ENCODE results near the gene GNPAT.

Gene GNPAT

GRCh38 chr1:231313661-231314060 lies 72.6 kb downstream of the GNPAT start:
- no peaks in the 10 kb centered on the region for H3K36me3 Mint-ChIP-seq
- H3K9me3 Mint-ChIP-seq = no peaks in the 10 kb centered on the region
- no peak for ATAC-seq
- DNase-seq (ENCODE audit: low spot score in 2 of 2) = no peak
- H3K27ac Mint-ChIP-seq = no peak overlapping the region
- H3K4me3 Mint-ChIP-seq = no peak overlapping the region
- peaks cover 6% of the 10 kb centered on the region for H3K4me1 Mint-ChIP-seq

- DNase-seq (ENCODE audit: low spot score in 2 of 2) = peak in 1 of 2 donors; percentile 65
- peak; percentile 83 for ATAC-seq
Measured at GRCh38 chr1:231315887-231316286, 74.9 kb downstream of the GNPAT start.

GRCh38 chr1:231317306-231318014 lies 76.4 kb downstream of the GNPAT start:
- DNase-seq (ENCODE audit: low spot score in 2 of 2) = no peak
- Mint-ChIP-seq H3K36me3 (no peaks in the 10 kb centered on the region), H3K27ac (no peak overlapping the region), H3K4me1 (peaks cover 6% of the 10 kb centered on the region), H3K4me3 (no peak overlapping the region), H3K9me3 (no peaks in the 10 kb centered on the region)
- ATAC-seq = no peak

More at GRCh38 chr1:231315887-231316286, 74.9 kb downstream of the GNPAT start:
- Mint-ChIP-seq H3K9me3 (no peaks in the 10 kb centered on the region), H3K4me1 (peaks cover 6% of the 10 kb centered on the region), H3K4me3 (no peak overlapping the region), H3K36me3 (no peaks in the 10 kb centered on the region), H3K27ac (no peak overlapping the region)

GRCh38 chr1:231318015-231318355 lies 77.0 kb downstream of the GNPAT start:
- DNase-seq (ENCODE audit: low spot score in 2 of 2) (no peak), ATAC-seq (no peak)
- Mint-ChIP-seq H3K36me3 (no peaks in the 10 kb centered on the region), H3K9me3 (no peaks in the 10 kb centered on the region), H3K4me3 (no peak overlapping the region), H3K27ac (no peak overlapping the region), H3K4me1 (peaks cover 6% of the 10 kb centered on the region)

- Mint-ChIP-seq H3K27ac (no peak overlapping the region), H3K9me3 (no peaks in the 10 kb centered on the region), H3K4me1 (peaks cover 6% of the 10 kb centered on the region), H3K36me3 (no peaks in the 10 kb centered on the region), H3K4me3 (no peak overlapping the region)
- DNase-seq (ENCODE audit: low spot score in 2 of 2) = no peak
- ATAC-seq = no peak
Measured at GRCh38 chr1:231318568-231318967, 77.6 kb downstream of the GNPAT start.

- Mint-ChIP-seq H3K4me1 (peaks cover 6% of the 10 kb centered on the region), H3K4me3 (no peak overlapping the region), H3K9me3 (no peaks in the 10 kb centered on the region), H3K36me3 (no peaks in the 10 kb centered on the region), H3K27ac (no peak overlapping the region)
- ATAC-seq = no peak
- DNase-seq (ENCODE audit: low spot score in 2 of 2) = no peak
Measured at GRCh38 chr1:231319080-231319479, 78.1 kb downstream of the GNPAT start.

- H3K27ac Mint-ChIP-seq = no peak overlapping the region
- H3K36me3 Mint-ChIP-seq = no peaks in the 10 kb centered on the region
- H3K4me1 Mint-ChIP-seq = no peaks in the 10 kb centered on the region
- no peaks in the 10 kb centered on the region for H3K9me3 Mint-ChIP-seq
- DNase-seq (ENCODE audit: low spot score in 2 of 2) = no peak
- no peak overlapping the region for H3K4me3 Mint-ChIP-seq
- no peak for ATAC-seq
Measured at GRCh38 chr1:231322880-231323530, 82.0 kb downstream of the GNPAT start.

- DNase-seq (ENCODE audit: low spot score in 2 of 2) (no peak), ATAC-seq (no peak)
- Mint-ChIP-seq H3K27ac (no peak overlapping the region), H3K4me3 (no peak overlapping the region), H3K4me1 (no peaks in the 10 kb centered on the region), H3K9me3 (no peaks in the 10 kb centered on the region), H3K36me3 (no peaks in the 10 kb centered on the region)
Measured at GRCh38 chr1:231324660-231325059, 83.6 kb downstream of the GNPAT start.

GRCh38 chr1:231326248-231326647 lies 85.2 kb downstream of the GNPAT start:
- Mint-ChIP-seq H3K4me1 (no peaks in the 10 kb centered on the region), H3K27ac (no peak overlapping the region), H3K36me3 (no peaks in the 10 kb centered on the region), H3K4me3 (no peak overlapping the region), H3K9me3 (no peaks in the 10 kb centered on the region)
- no peak for ATAC-seq
- DNase-seq (ENCODE audit: low spot score in 2 of 2) = no peak

All from stimulated activated effector memory CD8-positive, alpha-beta T cell treated with anti-CD3 and anti-CD28 coated beads, Interleukin-12 subunit alpha, Interleukin-12 subunit beta, amount 100 ng/mL, for 72 hours (primary cell).